ENCODE results near the gene LRRTM1.

The LRRTM1 gene

GRCh38 chr2:80302314-80303005, 2.1 kb downstream of the LRRTM1 start:
- peak; percentile 14 for DNase-seq

- no peak for DNase-seq
Measured at GRCh38 chr2:80302001-80302313, 2.6 kb downstream of the LRRTM1 start.

- DNase-seq: peak; percentile 30
Measured at GRCh38 chr2:80300954-80301353, 3.6 kb downstream of the LRRTM1 start.

- DNase-seq: no peak
Measured at GRCh38 chr2:80300346-80300745, 4.2 kb downstream of the LRRTM1 start.

GRCh38 chr2:80299661-80300060, 4.9 kb downstream of the LRRTM1 start:
- DNase-seq: no peak

GRCh38 chr2:80298954-80299353, 5.6 kb downstream of the LRRTM1 start:
- DNase-seq: no peak

- peak; percentile 39 for DNase-seq
Measured at GRCh38 chr2:80293039-80293438, 11.5 kb downstream of the LRRTM1 start.

GRCh38 chr2:80292474-80292873, 12.1 kb downstream of the LRRTM1 start:
- peak; percentile 61 for DNase-seq

GRCh38 chr2:80291656-80292055, 12.9 kb downstream of the LRRTM1 start:
- no peak for DNase-seq

- DNase-seq: peak; percentile 41
Measured at GRCh38 chr2:80288576-80288975, 16.0 kb downstream of the LRRTM1 start.

- no peak for DNase-seq
Measured at GRCh38 chr2:80281049-80281448, 23.5 kb downstream of the LRRTM1 start.

GRCh38 chr2:80280598-80280997, 24.0 kb downstream of the LRRTM1 start:
- DNase-seq: no peak

- peak; percentile 52 for DNase-seq
Measured at GRCh38 chr2:80269806-80270205, 34.7 kb downstream of the LRRTM1 start.

- DNase-seq: no peak
Measured at GRCh38 chr2:80266231-80266630, 38.3 kb downstream of the LRRTM1 start.

GRCh38 chr2:80259292-80259691, 45.3 kb downstream of the LRRTM1 start:
- DNase-seq: no peak

GRCh38 chr2:80258793-80259192, 45.8 kb downstream of the LRRTM1 start:
- no peak for DNase-seq

GRCh38 chr2:80258341-80258740, 46.2 kb downstream of the LRRTM1 start:
- no peak for DNase-seq

- DNase-seq: no peak
Measured at GRCh38 chr2:80257450-80257849, 47.1 kb downstream of the LRRTM1 start.

GRCh38 chr2:80256782-80257167, 47.8 kb downstream of the LRRTM1 start:
- no peak for DNase-seq

- DNase-seq: peak; percentile 53
Measured at GRCh38 chr2:80255918-80256781, 48.4 kb downstream of the LRRTM1 start.

GRCh38 chr2:80252294-80252986, 52.1 kb downstream of the LRRTM1 start:
- DNase-seq: no peak

Measured in NCI-H69 (cell line).